Caki2 (cell line): ENCODE measurements around the gene DHFR2. TPM values are rescaled to one million over a fixed set of nuclear protein-coding genes. Genes with fewer than 3 reads are reported as not detected.
A peak's percentile ranks its signal among the peaks of the same experiment; 100 is the strongest.
"Not testable (repeated sequence)": the region's sequence is repeated elsewhere in the genome, so short reads cannot be mapped to it uniquely, and the experiment has no call there.

Experiments
- DNase-seq: peaks from one replicate; pipeline ENCODE4 v3.0.0-alpha.2; 2015; ENCODE audit warnings: low read depth
- in situ Hi-C: cut with HindIII; loops from 2 replicates; pipeline ENCODE4 v1.10.0; 2016; ENCODE audit warnings: low sequenced_read_pairs, low pct_unique_long_range_greater_than_20kb, mixed read lengths
- total RNA-seq: library from RNA; depleted of rRNA; stranded (reverse); fragments of >200 nt; shearing (Covaris generic); gene quantifications from 2 replicates; pipeline ENCODE4 v1.2.3, GENCODE V29; 2014; ENCODE audit warnings: low replicate concordance; rRNA removed

Gene DHFR2
- total RNA-seq = 1.4 and 9.2 TPM in 2 replicates

DNA sequence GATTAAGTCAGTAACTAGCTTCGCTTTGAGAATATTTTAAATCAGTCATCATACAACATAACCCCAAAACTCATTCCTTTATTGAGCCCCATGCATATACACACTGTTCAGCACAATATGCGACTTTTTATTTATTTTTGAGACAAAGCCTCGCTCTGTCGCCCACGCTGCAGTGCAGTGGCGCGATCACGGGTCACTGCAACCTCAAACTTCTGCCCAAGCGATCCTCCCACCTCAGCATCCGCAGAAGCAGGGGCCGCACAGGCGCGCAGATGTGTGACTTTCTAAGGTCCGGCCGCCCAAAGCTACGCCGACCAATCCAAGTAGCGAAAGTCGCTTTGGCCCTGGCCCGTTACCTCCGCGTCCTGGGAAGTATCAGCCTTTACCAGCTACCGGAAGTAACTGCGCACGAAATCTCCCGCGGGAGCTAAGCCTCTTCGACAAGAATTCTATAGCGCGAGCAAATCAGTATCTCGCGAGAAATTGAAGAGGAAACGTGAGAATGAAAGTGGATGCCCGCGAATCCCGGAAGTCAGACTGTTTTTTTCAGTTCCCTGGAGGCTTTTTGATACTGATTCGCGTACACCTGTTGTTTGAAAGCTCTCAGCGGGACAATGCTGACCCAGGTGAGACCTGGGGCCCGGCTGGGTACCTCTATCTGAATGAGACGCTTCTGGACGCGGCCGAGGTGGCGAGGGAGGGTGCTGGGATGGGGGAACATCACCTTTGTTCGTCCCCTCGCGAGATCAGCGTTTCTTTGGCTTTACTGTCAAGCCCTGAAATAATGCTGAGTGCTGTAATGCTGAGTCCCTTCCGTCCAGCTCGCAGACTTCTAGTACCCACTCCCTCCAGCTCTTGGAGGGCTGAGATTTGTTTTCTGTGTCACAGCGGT is at the start of gene DHFR2, which contains the start of gene NSUN3:
TSS of gene DHFR2 (minus strand) at position 404 of the 892 bp plus-strand sequence. CDS start 1,405 bp downstream, outside the sequence.
TSS of gene NSUN3 (plus strand) at position 549 of the 892 bp plus-strand sequence. CDS start at position 615, 66 bp downstream.
- in situ Hi-C loops = no loop called here
- peak; percentile 93 for DNase-seq

- DNase-seq = no peak
- in situ Hi-C loops = no loop called here
These were observed 48.1 kb upstream of the DHFR2 start for GRCh38 chr3:94110854-94111253.

- in situ Hi-C loops, DNase-seq: not testable (repeated sequence)
These were observed 47.5 kb upstream of the DHFR2 start for GRCh38 chr3:94110232-94110631.

DNA sequence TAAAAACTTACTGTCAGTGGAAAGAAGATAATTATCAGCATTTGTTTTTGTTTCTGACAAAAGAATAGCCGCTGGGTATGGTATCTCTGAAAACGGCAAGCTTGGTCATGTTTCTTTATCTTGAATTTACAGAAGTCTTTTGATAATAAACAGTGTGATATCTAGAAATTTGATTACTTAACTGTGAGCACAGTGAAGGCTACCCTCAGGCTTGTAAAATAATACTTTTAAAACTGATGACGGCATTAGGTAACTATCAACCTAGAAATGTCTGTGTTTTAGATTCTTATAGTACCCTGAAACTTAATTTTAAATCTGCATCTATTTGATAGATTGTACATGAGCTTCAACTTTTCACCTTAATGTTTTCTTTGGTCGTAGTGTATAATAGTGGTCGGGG is 43.6 kb upstream of the DHFR2 start:
- in situ Hi-C loops = no loop called here
- DNase-seq = no peak

- no peak for DNase-seq
- in situ Hi-C loops = no loop called here
These were observed 39.1 kb upstream of the DHFR2 start for GRCh38 chr3:94101860-94102259.

- no peak for DNase-seq
- in situ Hi-C loops = no loop called here
These were observed 36.6 kb upstream of the DHFR2 start for GRCh38 chr3:94099311-94099710.

DNA sequence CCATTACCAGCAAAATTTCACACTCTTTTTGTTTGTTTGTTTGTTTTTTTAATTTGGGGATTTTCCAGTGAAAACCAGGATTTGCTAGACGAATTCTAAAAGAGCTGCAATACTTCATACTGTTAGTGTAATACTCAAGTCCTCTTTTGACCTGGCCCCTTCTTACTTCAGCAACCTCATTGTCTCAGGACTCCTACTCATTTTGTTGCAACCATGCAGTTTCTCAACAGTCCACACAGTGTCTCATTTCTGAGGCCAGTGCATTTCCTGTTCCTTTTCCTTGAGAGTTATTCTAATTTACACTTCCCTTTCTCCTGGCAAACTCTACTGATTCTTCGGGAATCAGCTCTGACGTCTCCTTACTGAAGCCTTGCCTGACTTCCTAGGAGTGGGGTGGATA is 35.7 kb upstream of the DHFR2 start:
- no peak for DNase-seq
- in situ Hi-C loops = no loop called here

GRCh38 chr3:94095111-94095510 is 32.4 kb upstream of the DHFR2 start:
- no peak for DNase-seq
- in situ Hi-C loops = no loop called here

- DNase-seq = no peak
- in situ Hi-C loops = no loop called here
These were observed 30.4 kb upstream of the DHFR2 start for GRCh38 chr3:94093151-94093550.

DNA sequence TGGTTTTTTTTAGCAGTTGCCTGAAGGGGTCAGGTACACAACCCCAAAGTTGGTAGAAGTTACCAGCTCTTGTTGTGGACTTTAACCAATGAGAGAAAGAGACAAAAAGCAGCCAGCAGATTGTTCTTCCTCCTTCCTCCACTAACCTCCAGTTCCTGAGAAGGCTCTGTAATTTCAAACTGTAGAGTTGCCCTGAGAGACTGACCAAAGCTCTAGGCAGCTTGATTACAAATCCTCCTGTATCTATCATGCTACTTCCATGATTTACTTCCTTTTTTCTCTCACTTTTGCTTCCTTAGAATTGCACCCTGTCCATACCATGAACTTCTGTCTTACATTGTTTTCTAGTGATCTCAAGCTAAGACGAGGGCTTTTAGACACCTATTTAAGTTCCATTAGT is 29.4 kb upstream of the DHFR2 start:
- no peak for DNase-seq
- in situ Hi-C loops = no loop called here

GRCh38 chr3:94089126-94089525 is 26.4 kb upstream of the DHFR2 start:
- in situ Hi-C loops = no loop called here
- DNase-seq = no peak

GRCh38 chr3:94083261-94083660 is 20.5 kb upstream of the DHFR2 start:
- no peak for DNase-seq
- in situ Hi-C loops = no loop called here

DNA sequence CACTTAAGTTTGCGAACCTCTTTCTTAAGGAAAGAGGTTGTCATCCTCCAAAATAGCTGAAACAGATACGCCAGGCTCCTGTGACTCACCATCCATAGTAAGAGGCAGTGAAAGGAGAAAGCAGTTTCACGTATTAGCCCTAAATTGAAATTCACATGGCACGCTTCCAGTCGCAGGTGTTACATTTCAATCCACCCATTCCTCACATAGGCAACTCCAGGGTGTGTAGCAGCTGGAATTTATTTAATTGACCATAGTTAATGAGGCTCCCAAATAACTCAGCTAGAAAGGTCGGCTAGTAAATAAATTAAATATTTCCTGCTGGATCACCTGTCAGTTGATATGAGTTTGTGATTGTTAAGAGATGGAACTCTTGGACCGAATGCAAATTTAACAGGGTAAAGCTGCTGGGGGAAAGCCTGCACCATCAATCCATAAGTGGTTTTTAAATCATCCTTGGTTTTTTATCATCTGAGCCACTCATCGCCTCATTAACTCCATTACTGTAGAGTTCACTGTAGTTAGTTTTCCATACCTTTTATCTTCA is 19.7 kb upstream of the DHFR2 start:
- peak; percentile 44 for DNase-seq
- in situ Hi-C loops = no loop called here

DNA sequence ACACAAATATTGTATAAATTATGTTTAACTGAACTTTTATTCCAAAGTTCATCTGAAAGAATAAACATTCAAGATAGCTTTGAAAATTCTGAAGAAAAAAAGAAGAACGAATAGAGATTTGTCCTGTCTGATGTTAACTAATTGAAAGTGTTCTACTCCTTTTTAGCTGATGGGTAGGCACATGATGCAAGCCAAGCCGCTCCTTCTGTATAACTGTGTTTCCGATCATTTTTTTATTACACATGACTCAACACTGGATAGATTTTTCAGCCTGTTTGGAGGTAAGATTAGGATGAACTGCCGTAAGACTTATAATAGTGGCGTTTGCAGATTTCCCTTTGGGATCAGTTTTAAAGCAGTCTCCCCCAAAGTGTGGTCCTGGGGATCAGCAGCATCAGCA is 19.2 kb upstream of the DHFR2 start:
- in situ Hi-C loops = no loop called here
- no peak for DNase-seq

GRCh38 chr3:94080552-94080951 is 17.8 kb upstream of the DHFR2 start:
- in situ Hi-C loops, DNase-seq: not testable (repeated sequence)

DNA sequence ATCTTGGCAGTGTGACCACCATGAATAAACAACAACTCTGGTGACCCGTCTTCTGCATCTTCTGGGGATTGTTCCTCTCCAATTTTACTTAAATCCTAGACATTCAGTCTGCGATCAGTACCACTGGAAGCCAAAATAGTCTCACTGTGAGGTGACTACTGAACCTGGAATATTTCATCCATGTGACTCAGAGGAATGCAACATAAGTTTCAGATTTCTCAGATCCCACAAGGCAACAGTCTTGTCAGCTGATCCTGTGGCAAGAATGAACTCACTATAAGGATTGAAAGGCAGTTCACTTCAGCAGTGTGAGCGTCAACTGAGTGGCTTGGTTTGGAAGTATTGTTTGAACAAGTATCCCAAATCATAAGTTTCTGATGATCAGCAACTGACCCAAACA is 13.3 kb upstream of the DHFR2 start:
- in situ Hi-C loops = loop anchor here (10.0 kb wide), 1 partner anchor 61 kb away; no protein-coding TSS in a partner anchor
- DNase-seq = no peak

- DNase-seq = no peak
- in situ Hi-C loops = loop anchor here (10.0 kb wide), 1 partner anchor 57 kb away; no protein-coding TSS in a partner anchor
These were observed 9.1 kb upstream of the DHFR2 start for GRCh38 chr3:94071713-94072284.

- in situ Hi-C loops = loop anchor here (10.0 kb wide), 1 partner anchor 56 kb away; no protein-coding TSS in a partner anchor
- no peak for DNase-seq
These were observed 7.7 kb upstream of the DHFR2 start for GRCh38 chr3:94070341-94070911.
